ENCODE results near the gene TOP3A.

Gene TOP3A

GRCh38 chr17:18246880-18247612 lies 67.7 kb downstream of the TOP3A start:
- TF ChIP-seq TCF12 (IDR thresholded peaks at IDR 0.05; ENCODE audit: low read depth) (peak; percentile 32; the same call in 1 of the 2 replicates), MAX (IDR thresholded peaks at IDR 0.05) (peak; percentile 73), NFIC (IDR thresholded peaks at IDR 0.05) (peak; percentile 24; the same call in 1 of the 2 replicates), EP300 (IDR thresholded peaks at IDR 0.05; ENCODE audit: borderline replicate concordance) (0 out of 2 replicates have a peak, but pooled peaks have one; percentile 24), USF1 (IDR thresholded peaks at IDR 0.05) (no peak)

GRCh38 chr17:18246109-18246725 lies 68.6 kb downstream of the TOP3A start:
- TF ChIP-seq TCF12 (IDR thresholded peaks at IDR 0.05; ENCODE audit: low read depth): no peak

GRCh38 chr17:18245038-18245776 lies 69.6 kb downstream of the TOP3A start:
- TF ChIP-seq TEAD4 (IDR thresholded peaks at IDR 0.05) (no peak), RAD21 (IDR thresholded peaks at IDR 0.05; ENCODE audit: low read depth) (no peak), TAF1 (IDR thresholded peaks at IDR 0.05; ENCODE audit: low read depth) (no peak), NFIC (IDR thresholded peaks at IDR 0.05) (no peak), FOXM1 (IDR thresholded peaks at IDR 0.05; ENCODE audit: borderline replicate concordance, low read depth) (no peak), REST (IDR thresholded peaks at IDR 0.05; ENCODE audit: low read depth) (no peak), TCF12 (IDR thresholded peaks at IDR 0.05; ENCODE audit: low read depth) (no peak), YY1 (IDR thresholded peaks at IDR 0.05; ENCODE audit: low read depth) (no peak), EP300 (IDR thresholded peaks at IDR 0.05; ENCODE audit: borderline replicate concordance) (no peak), EGR1 (IDR thresholded peaks at IDR 0.05) (no peak), CREB1 (IDR thresholded peaks at IDR 0.05; ENCODE audit: low read depth) (no peak)

GRCh38 chr17:18241229-18241871 lies 73.4 kb downstream of the TOP3A start:
- no peak for TF ChIP-seq USF1 (IDR thresholded peaks at IDR 0.05)

- TF ChIP-seq NFIC (IDR thresholded peaks at IDR 0.05): no peak
- TF ChIP-seq USF1 (IDR thresholded peaks at IDR 0.05): no peak
- no peak for TF ChIP-seq CEBPB (IDR thresholded peaks at IDR 0.05)
- no peak for TF ChIP-seq RAD21 (IDR thresholded peaks at IDR 0.05; ENCODE audit: low read depth)
- TF ChIP-seq YY1 (IDR thresholded peaks at IDR 0.05; ENCODE audit: low read depth): no peak
- no peak for TF ChIP-seq EP300 (IDR thresholded peaks at IDR 0.05; ENCODE audit: borderline replicate concordance)
- no peak for TF ChIP-seq TCF12 (IDR thresholded peaks at IDR 0.05; ENCODE audit: low read depth)
- TF ChIP-seq TEAD4 (IDR thresholded peaks at IDR 0.05): no peak
- no peak for TF ChIP-seq CREB1 (IDR thresholded peaks at IDR 0.05; ENCODE audit: low read depth)
- no peak for TF ChIP-seq REST (IDR thresholded peaks at IDR 0.05; ENCODE audit: low read depth)
- TF ChIP-seq MAX (IDR thresholded peaks at IDR 0.05): no peak
- no peak for TF ChIP-seq ZBTB7A (IDR thresholded peaks at IDR 0.05; ENCODE audit: low read depth)
- no peak for TF ChIP-seq TAF1 (IDR thresholded peaks at IDR 0.05; ENCODE audit: low read depth)
- TF ChIP-seq EGR1 (IDR thresholded peaks at IDR 0.05): no peak
- TF ChIP-seq FOXM1 (IDR thresholded peaks at IDR 0.05; ENCODE audit: borderline replicate concordance, low read depth): no peak
Observed at GRCh38 chr17:18240449-18240848, 74.3 kb downstream of the TOP3A start.

All from Ishikawa (cell line).